HepG2 (cell line): Measurements from ENCODE around the gene DLX1. TPM values are rescaled to one million over a fixed set of nuclear protein-coding genes. Genes with fewer than 3 reads are reported as not detected.

Experiments
- ADNP ChIP-seq: sonication (generic); formaldehyde crosslinking; IDR thresholded peaks from 2 replicates; pipeline ENCODE4 v1.4.0; 2020; ENCODE audit warnings: missing genetic modification reagents
- HDAC1 ChIP-seq: sonication (generic); formaldehyde crosslinking; IDR thresholded peaks from 2 replicates; pipeline ENCODE4 v1.5.1; 2020; ENCODE audit warnings: mild to moderate bottlenecking, missing genetic modification reagents
- TRIM24 ChIP-seq: sonication (generic); formaldehyde crosslinking; IDR thresholded peaks from 2 replicates; pipeline ENCODE4 v1.8.0; 2022; ENCODE audit warnings: mild to moderate bottlenecking, missing genetic modification reagents
- ZBTB7A ChIP-seq: sonication (generic); formaldehyde crosslinking; IDR thresholded peaks from 2 replicates; pipeline ENCODE4 v1.8.0; 2022; ENCODE audit warnings: mild to moderate bottlenecking, missing genetic modification reagents
- ZNF17 ChIP-seq: sonication (generic); formaldehyde crosslinking; IDR thresholded peaks from 2 replicates; pipeline ENCODE4 v1.5.0; 2020; ENCODE audit warnings: mild to moderate bottlenecking, missing genetic modification reagents
- ZNF256 ChIP-seq: sonication (generic); formaldehyde crosslinking; conservative IDR thresholded peaks from 2 replicates; pipeline ENCODE4 v1.4.0; 2020; ENCODE audit warnings: missing genetic modification reagents
- ZNF326 ChIP-seq: sonication (generic); formaldehyde crosslinking; IDR thresholded peaks from 2 replicates; pipeline ENCODE4 v1.4.0; 2020; ENCODE audit warnings: missing genetic modification reagents, borderline replicate concordance
- polyA plus RNA-seq, 8 experiments: library from polyadenylated mRNA; depleted of rRNA in 3 of 8; stranded (reverse) in 7 of 8; unstranded in 1 of 8; fragments of >200 nt; fragmentation: Illumina TruSeq in 4 of 8; extraction: Trizol in 4 of 8; gene quantifications; 2 replicates each; pipeline versions ENCODE4 v1.2.1 to v1.2.3, GENCODE V29; 2011 to 2016; ENCODE audit warnings: low read depth in 4 of 8, missing spikeins in 1 of 8, mixed read lengths in 1 of 8; ENCODE audit not compliant: insufficient read depth in 1 of 8
- total RNA-seq, 5 experiments: library from RNA; depleted of rRNA; stranded (reverse); fragments of >200 nt; fragmentation: Illumina TruSeq; extraction: Trizol; gene quantifications; 2 replicates each; pipeline ENCODE4 v1.2.3, GENCODE V29; 2016; ENCODE audit warnings: low read depth in 1 of 5
- TF ChIP-seq, protein P1 (sequence below): sonication (generic); formaldehyde crosslinking; IDR thresholded peaks from 2 replicates; pipeline ENCODE4 v1.5.0; 2020; ENCODE audit warnings: mild to moderate bottlenecking, missing genetic modification reagents, borderline replicate concordance
- TF ChIP-seq, protein P2 (sequence below): sonication (generic); formaldehyde crosslinking; IDR thresholded peaks from 2 replicates; pipeline ENCODE4 v1.5.0; 2020; ENCODE audit warnings: missing genetic modification reagents
- TF ChIP-seq, protein P3 (sequence below): sonication (generic); formaldehyde crosslinking; IDR thresholded peaks from 2 replicates; pipeline ENCODE4 v1.9.0; 2021; ENCODE audit warnings: mild to moderate bottlenecking, missing genetic modification reagents
- TF ChIP-seq, protein P4 (sequence below): sonication (generic); formaldehyde crosslinking; IDR thresholded peaks from 2 replicates; pipeline ENCODE4 v1.4.0; 2020; ENCODE audit warnings: mild to moderate bottlenecking, missing genetic modification reagents, borderline replicate concordance

DLX1 gene
- total and polyA plus RNA-seq, 2 of the 13 experiments (the other 11 are each of a cell fraction or from before 2014, with no cell fraction given), result 0.18 to 0.86 TPM

DNA sequence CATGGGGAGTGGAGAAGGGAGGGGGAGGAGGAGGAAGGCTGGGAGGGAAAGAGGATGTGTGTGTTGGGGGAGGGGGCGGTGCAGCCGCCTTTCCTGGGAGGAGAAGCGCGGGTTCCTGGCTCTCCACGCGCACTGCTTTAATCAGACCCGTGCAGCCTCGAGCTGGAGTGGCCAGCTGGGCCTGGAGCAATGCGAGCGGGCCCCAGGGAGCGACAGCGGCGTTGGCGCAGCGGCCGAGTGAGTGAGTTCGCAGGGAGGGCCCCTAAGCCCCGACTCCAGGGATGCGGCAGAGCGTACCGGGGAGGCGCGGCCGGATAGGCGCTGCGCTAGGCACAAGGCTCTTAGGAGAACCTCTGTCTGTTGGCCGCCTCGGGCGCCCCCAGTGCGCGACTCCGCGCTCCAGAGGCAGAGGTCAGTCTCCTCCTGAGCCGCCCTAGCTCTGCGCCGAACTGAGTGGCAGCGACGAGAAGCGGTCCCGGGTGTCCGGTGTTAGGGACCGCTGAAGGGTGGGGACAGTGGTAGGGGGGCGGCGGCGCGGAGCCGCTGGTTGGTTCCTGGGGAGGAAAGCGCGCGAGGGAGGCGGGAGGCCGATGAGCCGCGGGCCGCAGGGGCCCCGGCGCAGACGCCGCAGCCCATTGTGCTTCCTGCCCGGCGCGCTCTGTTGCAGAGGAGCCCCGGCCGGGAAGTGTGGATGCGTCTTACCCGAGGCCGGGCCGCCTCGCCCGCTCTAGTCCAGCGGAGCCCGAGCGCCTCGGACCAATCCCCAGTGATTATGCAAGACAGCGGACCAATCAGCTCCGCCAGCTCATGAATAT is 455 bp upstream of the DLX1 start (continued):
- TF ChIP-seq, protein P1, sequence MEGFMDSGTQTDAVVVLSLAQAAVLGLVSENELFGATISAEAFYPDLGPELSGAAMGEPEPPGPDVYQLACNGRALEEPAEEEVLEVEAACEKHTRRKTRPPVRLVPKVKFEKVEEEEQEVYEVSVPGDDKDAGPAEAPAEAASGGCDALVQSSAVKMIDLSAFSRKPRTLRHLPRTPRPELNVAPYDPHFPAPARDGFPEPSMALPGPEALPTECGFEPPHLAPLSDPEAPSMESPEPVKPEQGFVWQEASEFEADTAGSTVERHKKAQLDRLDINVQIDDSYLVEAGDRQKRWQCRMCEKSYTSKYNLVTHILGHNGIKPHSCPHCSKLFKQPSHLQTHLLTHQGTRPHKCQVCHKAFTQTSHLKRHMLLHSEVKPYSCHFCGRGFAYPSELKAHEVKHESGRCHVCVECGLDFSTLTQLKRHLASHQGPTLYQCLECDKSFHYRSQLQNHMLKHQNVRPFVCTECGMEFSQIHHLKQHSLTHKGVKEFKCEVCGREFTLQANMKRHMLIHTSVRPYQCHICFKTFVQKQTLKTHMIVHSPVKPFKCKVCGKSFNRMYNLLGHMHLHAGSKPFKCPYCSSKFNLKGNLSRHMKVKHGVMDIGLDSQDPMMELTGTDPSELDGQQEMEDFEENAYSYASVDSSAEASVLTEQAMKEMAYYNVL (CRISPR knock-in tag), result peak; percentile 81; the same call in 1 of the 2 replicates
- TF ChIP-seq, protein P2, sequence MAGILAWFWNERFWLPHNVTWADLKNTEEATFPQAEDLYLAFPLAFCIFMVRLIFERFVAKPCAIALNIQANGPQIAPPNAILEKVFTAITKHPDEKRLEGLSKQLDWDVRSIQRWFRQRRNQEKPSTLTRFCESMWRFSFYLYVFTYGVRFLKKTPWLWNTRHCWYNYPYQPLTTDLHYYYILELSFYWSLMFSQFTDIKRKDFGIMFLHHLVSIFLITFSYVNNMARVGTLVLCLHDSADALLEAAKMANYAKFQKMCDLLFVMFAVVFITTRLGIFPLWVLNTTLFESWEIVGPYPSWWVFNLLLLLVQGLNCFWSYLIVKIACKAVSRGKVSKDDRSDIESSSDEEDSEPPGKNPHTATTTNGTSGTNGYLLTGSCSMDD, result no peak
- TF ChIP-seq ADNP (CRISPR knock-in tag) (no peak), ZNF17 (CRISPR knock-in tag) (no peak), ZNF256 (CRISPR knock-in tag) (0 out of 2 replicates have a peak, but pooled peaks have one; percentile 65), TRIM24 (CRISPR knock-in tag) (no peak), ZNF326 (no peak), HDAC1 (CRISPR knock-in tag) (no peak; the same call in 1 of the 2 replicates), ZBTB7A (CRISPR knock-in tag) (no peak)
- TF ChIP-seq, protein P3, sequence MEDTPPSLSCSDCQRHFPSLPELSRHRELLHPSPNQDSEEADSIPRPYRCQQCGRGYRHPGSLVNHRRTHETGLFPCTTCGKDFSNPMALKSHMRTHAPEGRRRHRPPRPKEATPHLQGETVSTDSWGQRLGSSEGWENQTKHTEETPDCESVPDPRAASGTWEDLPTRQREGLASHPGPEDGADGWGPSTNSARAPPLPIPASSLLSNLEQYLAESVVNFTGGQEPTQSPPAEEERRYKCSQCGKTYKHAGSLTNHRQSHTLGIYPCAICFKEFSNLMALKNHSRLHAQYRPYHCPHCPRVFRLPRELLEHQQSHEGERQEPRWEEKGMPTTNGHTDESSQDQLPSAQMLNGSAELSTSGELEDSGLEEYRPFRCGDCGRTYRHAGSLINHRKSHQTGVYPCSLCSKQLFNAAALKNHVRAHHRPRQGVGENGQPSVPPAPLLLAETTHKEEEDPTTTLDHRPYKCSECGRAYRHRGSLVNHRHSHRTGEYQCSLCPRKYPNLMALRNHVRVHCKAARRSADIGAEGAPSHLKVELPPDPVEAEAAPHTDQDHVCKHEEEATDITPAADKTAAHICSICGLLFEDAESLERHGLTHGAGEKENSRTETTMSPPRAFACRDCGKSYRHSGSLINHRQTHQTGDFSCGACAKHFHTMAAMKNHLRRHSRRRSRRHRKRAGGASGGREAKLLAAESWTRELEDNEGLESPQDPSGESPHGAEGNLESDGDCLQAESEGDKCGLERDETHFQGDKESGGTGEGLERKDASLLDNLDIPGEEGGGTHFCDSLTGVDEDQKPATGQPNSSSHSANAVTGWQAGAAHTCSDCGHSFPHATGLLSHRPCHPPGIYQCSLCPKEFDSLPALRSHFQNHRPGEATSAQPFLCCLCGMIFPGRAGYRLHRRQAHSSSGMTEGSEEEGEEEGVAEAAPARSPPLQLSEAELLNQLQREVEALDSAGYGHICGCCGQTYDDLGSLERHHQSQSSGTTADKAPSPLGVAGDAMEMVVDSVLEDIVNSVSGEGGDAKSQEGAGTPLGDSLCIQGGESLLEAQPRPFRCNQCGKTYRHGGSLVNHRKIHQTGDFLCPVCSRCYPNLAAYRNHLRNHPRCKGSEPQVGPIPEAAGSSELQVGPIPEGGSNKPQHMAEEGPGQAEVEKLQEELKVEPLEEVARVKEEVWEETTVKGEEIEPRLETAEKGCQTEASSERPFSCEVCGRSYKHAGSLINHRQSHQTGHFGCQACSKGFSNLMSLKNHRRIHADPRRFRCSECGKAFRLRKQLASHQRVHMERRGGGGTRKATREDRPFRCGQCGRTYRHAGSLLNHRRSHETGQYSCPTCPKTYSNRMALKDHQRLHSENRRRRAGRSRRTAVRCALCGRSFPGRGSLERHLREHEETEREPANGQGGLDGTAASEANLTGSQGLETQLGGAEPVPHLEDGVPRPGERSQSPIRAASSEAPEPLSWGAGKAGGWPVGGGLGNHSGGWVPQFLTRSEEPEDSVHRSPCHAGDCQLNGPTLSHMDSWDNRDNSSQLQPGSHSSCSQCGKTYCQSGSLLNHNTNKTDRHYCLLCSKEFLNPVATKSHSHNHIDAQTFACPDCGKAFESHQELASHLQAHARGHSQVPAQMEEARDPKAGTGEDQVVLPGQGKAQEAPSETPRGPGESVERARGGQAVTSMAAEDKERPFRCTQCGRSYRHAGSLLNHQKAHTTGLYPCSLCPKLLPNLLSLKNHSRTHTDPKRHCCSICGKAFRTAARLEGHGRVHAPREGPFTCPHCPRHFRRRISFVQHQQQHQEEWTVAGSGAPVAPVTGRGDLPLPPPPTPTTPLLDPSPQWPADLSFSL (CRISPR knock-in tag), result 0 out of 2 replicates have a peak, but pooled peaks have one; percentile 72
- TF ChIP-seq, protein P4, sequence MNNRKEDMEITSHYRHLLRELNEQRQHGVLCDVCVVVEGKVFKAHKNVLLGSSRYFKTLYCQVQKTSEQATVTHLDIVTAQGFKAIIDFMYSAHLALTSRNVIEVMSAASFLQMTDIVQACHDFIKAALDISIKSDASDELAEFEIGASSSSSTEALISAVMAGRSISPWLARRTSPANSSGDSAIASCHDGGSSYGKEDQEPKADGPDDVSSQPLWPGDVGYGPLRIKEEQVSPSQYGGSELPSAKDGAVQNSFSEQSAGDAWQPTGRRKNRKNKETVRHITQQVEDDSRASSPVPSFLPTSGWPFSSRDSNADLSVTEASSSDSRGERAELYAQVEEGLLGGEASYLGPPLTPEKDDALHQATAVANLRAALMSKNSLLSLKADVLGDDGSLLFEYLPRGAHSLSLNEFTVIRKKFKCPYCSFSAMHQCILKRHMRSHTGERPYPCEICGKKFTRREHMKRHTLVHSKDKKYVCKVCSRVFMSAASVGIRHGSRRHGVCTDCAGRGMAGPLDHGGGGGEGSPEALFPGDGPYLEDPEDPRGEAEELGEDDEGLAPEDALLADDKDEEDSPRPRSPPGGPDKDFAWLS, result no peak; the same call in 1 of the 2 replicates
